Liver (tissue), 9 donors: ENCODE measurements around the gene ART5. TPM values are rescaled to one million over a fixed set of nuclear protein-coding genes. Genes with fewer than 3 reads are reported as not detected.

Source experiments
- DNase-seq: peaks from one replicate; pipeline ENCODE4 v3.0.0-alpha.2; 2017; ENCODE audit warnings: low spot score
- H3K27ac ChIP-seq, 2 donors: one replicate each; pipeline ENCODE4 v1.7.0; 2013; ENCODE audit warnings: inconsistent platforms in 2 of 2, low read length in 2 of 2, control low read depth in 1 of 2, low read depth in 1 of 2, mild to moderate bottlenecking in 1 of 2
- H3K27me3 ChIP-seq, 4 donors: one replicate each; pipeline versions ENCODE4 v1.6.1 to v1.7.0; 2013; ENCODE audit warnings: low read length in 3 of 4, inconsistent platforms in 1 of 4, mild to moderate bottlenecking in 1 of 4, moderate library complexity in 1 of 4; ENCODE audit not compliant: control insufficient read depth in 4 of 4, insufficient read depth in 4 of 4
- H3K36me3 ChIP-seq, 4 donors: one replicate each; pipeline versions ENCODE4 v1.6.1 to v1.7.0; 2013; ENCODE audit warnings: low read length in 3 of 4, mild to moderate bottlenecking in 3 of 4, low read depth in 1 of 4, moderate library complexity in 1 of 4; ENCODE audit not compliant: control insufficient read depth in 4 of 4, insufficient read depth in 3 of 4
- H3K4me1 ChIP-seq, 4 donors: one replicate each; pipeline versions ENCODE4 v1.6.1 to v1.7.0; 2013; ENCODE audit warnings: low read length in 3 of 4, mild to moderate bottlenecking in 3 of 4, moderate library complexity in 1 of 4; ENCODE audit not compliant: control insufficient read depth in 4 of 4, insufficient read depth in 4 of 4
- H3K4me3 ChIP-seq, 3 donors: one replicate each; pipeline versions ENCODE4 v1.6.1 to v1.7.0; 2013; ENCODE audit warnings: low read length in 3 of 3, control low read depth in 1 of 3, low read depth in 1 of 3, mild to moderate bottlenecking in 1 of 3
- H3K9ac ChIP-seq, 2 donors: one replicate each; pipeline ENCODE4 v1.7.0; 2013; ENCODE audit warnings: low read length in 2 of 2, mild to moderate bottlenecking in 2 of 2, moderate library complexity in 2 of 2, control low read depth in 1 of 2, low read depth in 1 of 2
- H3K9me3 ChIP-seq, 4 donors: one replicate each; pipeline versions ENCODE4 v1.6.1 to v1.7.0; 2013; ENCODE audit warnings: low read length in 3 of 4; ENCODE audit not compliant: control insufficient read depth in 4 of 4
- ATF3 ChIP-seq: IDR thresholded peaks from 2 replicates; pipeline ENCODE4 v1.6.1; 2016; ENCODE audit warnings: antibody characterized with exemption
- CTCF ChIP-seq: fragments of 150-350 bp; IDR thresholded peaks from 2 replicates; pipeline ENCODE4 v1.5.1; 2017; ENCODE audit warnings: improper control_type of control experiment, low read depth, low read length; ENCODE audit not compliant: missing input control
- EGR1 ChIP-seq, 2 donors: IDR thresholded peaks; 2 replicates each; pipeline ENCODE4 v1.6.1; 2016 to 2018; ENCODE audit warnings: antibody characterized with exemption in 2 of 2, low read depth in 2 of 2
- FOXA1 ChIP-seq: IDR thresholded peaks from 2 replicates; pipeline ENCODE4 v1.6.1; 2016; ENCODE audit warnings: antibody characterized with exemption
- FOXA2 ChIP-seq: IDR thresholded peaks from 2 replicates; pipeline ENCODE4 v1.6.1; 2016; ENCODE audit warnings: antibody characterized with exemption
- HNF4A ChIP-seq, 2 donors: conservative IDR thresholded peaks; 2 replicates each; pipeline ENCODE4 v1.6.1; 2016; ENCODE audit warnings: antibody characterized with exemption in 2 of 2, mild to moderate bottlenecking in 2 of 2
- MAX ChIP-seq: IDR thresholded peaks from 2 replicates; pipeline ENCODE4 v1.6.1; 2016; ENCODE audit warnings: antibody characterized with exemption
- NR2F2 ChIP-seq: IDR thresholded peaks from 2 replicates; pipeline ENCODE4 v1.6.1; 2016; ENCODE audit warnings: antibody characterized with exemption
- REST ChIP-seq: IDR thresholded peaks from 2 replicates; pipeline ENCODE4 v1.6.1; 2016; ENCODE audit warnings: antibody characterized with exemption, mild to moderate bottlenecking
- SP1 ChIP-seq: IDR thresholded peaks from 2 replicates; pipeline ENCODE4 v1.6.1; 2018; ENCODE audit warnings: antibody characterized with exemption, mild to moderate bottlenecking
- TAF1 ChIP-seq: conservative IDR thresholded peaks from 2 replicates; pipeline ENCODE4 v1.6.1; 2016; ENCODE audit warnings: antibody characterized with exemption, mild to moderate bottlenecking
- YY1 ChIP-seq: IDR thresholded peaks from 2 replicates; pipeline ENCODE4 v1.6.1; 2016; ENCODE audit warnings: antibody characterized with exemption, mild to moderate bottlenecking
- ZBTB33 ChIP-seq: IDR thresholded peaks from 2 replicates; pipeline ENCODE4 v1.6.1; 2016; ENCODE audit warnings: antibody characterized with exemption
- WGBS: extraction: QIAGEN DNeasy Blood & Tissue Kit; methylation state at CpG from one replicate; pipeline ENCODE4 v1.1.7; 2013; 5-methylcytosine and 5-hydroxymethylcytosine counted together
- polyA plus RNA-seq, 2 donors: library from polyadenylated mRNA; stranded (reverse) in 1 of 2; unstranded in 1 of 2; fragments of 200-250 nt in 1 of 2; fragments of >200 nt in 1 of 2; fragmentation: Nextera tagmentation in 1 of 2; extraction: Ambion mirVana in 1 of 2; gene quantifications; one replicate each; pipeline versions ENCODE4 v1.2.1 to v1.2.3, GENCODE V29; 2013 to 2015
- total RNA-seq, 2 donors: library from RNA; depleted of rRNA; stranded (reverse); fragments of >200 nt; gene quantifications; one replicate each; pipeline ENCODE4 v1.2.3, GENCODE V29; 2014
- donor health status: healthy.
- donor health status: healthy.
- donor health status: healthy.
- donor health status: healthy.
- donor health status: healthy.

ART5 gene
- total and polyA plus RNA-seq, 4 donors: 0.17 to 0.93 TPM; not detected in 2

GRCh38 chr11:3632070-3632660 lies 9.6 kb downstream of the ART5 start:
- WGBS: 94% methylated on average over 5 of the region's 5 CpGs
- Histone ChIP-seq H3K4me3 (no peak overlapping the region), H3K9ac (no peak overlapping the region), H3K4me1 (no peaks in the 10 kb centered on the region), H3K27ac (no peak overlapping the region), H3K27me3 (no peaks in the 10 kb centered on the region), H3K9me3 (no peaks in the 10 kb centered on the region), H3K36me3 (no peaks in the 10 kb centered on the region)
- no peak for DNase-seq
- no peak for TF ChIP-seq SP1
- TF ChIP-seq ATF3: no peak
- TF ChIP-seq FOXA2: no peak
- TF ChIP-seq REST: no peak
- TF ChIP-seq FOXA1: no peak
- no peak for TF ChIP-seq YY1
- no peak for TF ChIP-seq NR2F2
- no peak for TF ChIP-seq MAX
- no peak for TF ChIP-seq CTCF
- TF ChIP-seq ZBTB33: no peak
- no peak for TF ChIP-seq EGR1 (IDR thresholded peaks at IDR 0.05; ENCODE audit: low read depth in 2 of 2)
- no peak for TF ChIP-seq TAF1
- TF ChIP-seq HNF4A (conservative IDR thresholded peaks at IDR 0.05): no peak

- DNase-seq: no peak
- TF ChIP-seq YY1 (no peak), FOXA2 (no peak), SP1 (no peak), CTCF (no peak)
- Histone ChIP-seq H3K9ac (no peak overlapping the region), H3K4me3 (no peak overlapping the region), H3K27me3 (no peaks in the 10 kb centered on the region), H3K36me3 (no peaks in the 10 kb centered on the region), H3K4me1 (no peaks in the 10 kb centered on the region), H3K27ac (no peak overlapping the region), H3K9me3 (no peaks in the 10 kb centered on the region)
- WGBS: 90% methylated on average over 4 of the region's 4 CpGs
These were observed 10.5 kb downstream of the ART5 start for GRCh38 chr11:3631331-3631730.
